AG04450 (cell line): ENCODE data around the gene TLE4. TPM values are rescaled to one million over a fixed set of nuclear protein-coding genes. Genes with fewer than 3 reads are reported as not detected.

Experiments used
- CTCF ChIA-PET: fragments of 300-600, 350-600 bp; formaldehyde crosslinking; extraction: SDS; loops from one replicate; lab custom pipeline; 2022; ENCODE audit warnings: antibody characterized with exemption, inconsistent platforms; lab: Charles Lee
- POLR2A ChIA-PET: fragments of 350-600 bp; formaldehyde crosslinking; extraction: SDS; loops from one replicate; lab custom pipeline; 2021; ENCODE audit warnings: antibody characterized with exemption, inconsistent platforms; lab: Yijun Ruan, JAX
- DNase-seq: peaks from one replicate; pipeline ENCODE4 v3.0.0-alpha.2; 2011; ENCODE audit warnings: low read depth, low spot score
- H3K27ac ChIP-seq: one replicate; pipeline ENCODE4 v1.5.1; 2012; ENCODE audit warnings: low read depth, low read length, control low read depth
- H3K27me3 ChIP-seq: one replicate; pipeline ENCODE4 v1.6.0; 2012; ENCODE audit warnings: low read length; ENCODE audit not compliant: control insufficient read depth, insufficient read depth
- H3K4me3 ChIP-seq: 2 replicates; pipeline ENCODE4 v1.5.1; 2011; ENCODE audit warnings: mild to moderate bottlenecking, low read depth, low read length, control low read depth
- H3K9me3 ChIP-seq: 2 replicates; pipeline ENCODE4 v1.5.1; 2012; ENCODE audit warnings: low read length; ENCODE audit not compliant: control insufficient read depth, insufficient read depth
- polyA plus RNA-seq: library from polyadenylated mRNA; depleted of rRNA; stranded (reverse); fragments of >200 nt; gene quantifications from 2 replicates; pipeline ENCODE4 v1.2.3, GENCODE V29; 2011
- TF ChIP-seq, protein P1 (sequence below): IDR thresholded peaks from 2 replicates; pipeline ENCODE4 v1.5.1; 2011; ENCODE audit warnings: low read depth, low read length, control low read depth, inconsistent platforms

The TLE4 gene
- polyA plus RNA-seq, 1 experiment: 53.4 TPM

DNA sequence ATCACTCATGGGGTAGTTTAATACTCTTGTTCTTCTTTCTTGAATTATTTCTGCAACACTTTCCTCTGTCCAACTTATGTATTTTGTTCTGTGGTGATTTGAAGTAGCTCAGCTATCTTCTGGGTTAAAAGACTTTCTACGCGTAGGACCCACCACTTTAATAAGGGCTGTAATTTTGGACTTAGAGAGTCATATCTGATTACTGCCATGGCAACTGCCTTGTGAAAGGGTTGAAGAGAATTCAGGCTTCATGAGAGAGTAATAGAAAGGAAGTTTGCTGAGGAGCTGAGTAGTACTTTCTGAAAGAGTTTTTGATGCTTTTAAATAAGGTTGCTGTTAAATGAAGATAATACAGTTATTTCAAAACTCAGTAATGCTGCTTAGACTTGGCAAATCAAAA, 89.5 kb downstream of the TLE4 start:
- ChIA-PET CTCF (no interaction called here), POLR2A (no interaction called here)
- H3K4me3 ChIP-seq: no peak overlapping the region
- DNase-seq: no peak
- H3K27ac ChIP-seq: no peak overlapping the region
- TF ChIP-seq, protein P1, sequence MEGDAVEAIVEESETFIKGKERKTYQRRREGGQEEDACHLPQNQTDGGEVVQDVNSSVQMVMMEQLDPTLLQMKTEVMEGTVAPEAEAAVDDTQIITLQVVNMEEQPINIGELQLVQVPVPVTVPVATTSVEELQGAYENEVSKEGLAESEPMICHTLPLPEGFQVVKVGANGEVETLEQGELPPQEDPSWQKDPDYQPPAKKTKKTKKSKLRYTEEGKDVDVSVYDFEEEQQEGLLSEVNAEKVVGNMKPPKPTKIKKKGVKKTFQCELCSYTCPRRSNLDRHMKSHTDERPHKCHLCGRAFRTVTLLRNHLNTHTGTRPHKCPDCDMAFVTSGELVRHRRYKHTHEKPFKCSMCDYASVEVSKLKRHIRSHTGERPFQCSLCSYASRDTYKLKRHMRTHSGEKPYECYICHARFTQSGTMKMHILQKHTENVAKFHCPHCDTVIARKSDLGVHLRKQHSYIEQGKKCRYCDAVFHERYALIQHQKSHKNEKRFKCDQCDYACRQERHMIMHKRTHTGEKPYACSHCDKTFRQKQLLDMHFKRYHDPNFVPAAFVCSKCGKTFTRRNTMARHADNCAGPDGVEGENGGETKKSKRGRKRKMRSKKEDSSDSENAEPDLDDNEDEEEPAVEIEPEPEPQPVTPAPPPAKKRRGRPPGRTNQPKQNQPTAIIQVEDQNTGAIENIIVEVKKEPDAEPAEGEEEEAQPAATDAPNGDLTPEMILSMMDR: no peak
- no peaks in the 10 kb centered on the region for H3K27me3 ChIP-seq
- no peaks in the 10 kb centered on the region for H3K9me3 ChIP-seq

DNA sequence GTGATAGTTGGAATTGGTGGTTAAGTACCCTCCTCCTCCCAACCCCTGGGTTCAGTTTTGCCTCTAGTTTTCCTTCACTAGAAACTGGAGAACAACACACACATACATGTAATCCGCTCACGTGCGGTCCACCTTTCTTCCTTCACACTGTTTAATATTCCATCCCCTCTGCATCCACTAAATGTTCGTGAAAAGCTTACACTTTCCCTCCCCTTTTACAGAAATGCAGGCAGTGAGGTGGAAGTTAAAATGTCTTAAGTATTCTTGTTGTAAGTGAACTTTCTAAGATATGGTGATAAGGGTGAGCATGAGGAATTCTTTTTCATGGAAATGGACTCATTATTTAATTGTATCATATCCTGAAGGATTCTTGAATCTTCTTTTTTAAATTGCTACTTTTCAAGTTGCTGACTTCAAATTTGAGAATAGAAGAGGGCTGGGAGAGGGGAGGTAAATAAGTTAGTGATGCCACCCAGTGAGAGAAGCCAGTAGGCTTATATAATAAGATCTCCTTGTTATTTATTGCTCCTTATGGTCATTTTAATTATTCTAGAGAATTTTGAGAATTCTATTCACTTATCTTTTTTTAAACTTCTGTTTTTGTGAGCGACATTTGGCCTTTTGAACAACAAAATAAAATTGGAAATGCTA, 90.2 kb downstream of the TLE4 start:
- CTCF ChIA-PET: no interaction called here
- no peak overlapping the region for H3K27ac ChIP-seq
- POLR2A ChIA-PET: no interaction called here
- DNase-seq: no peak
- no peaks in the 10 kb centered on the region for H3K9me3 ChIP-seq
- H3K4me3 ChIP-seq: no peak overlapping the region
- no peaks in the 10 kb centered on the region for H3K27me3 ChIP-seq
- TF ChIP-seq, protein P1: no peak

DNA sequence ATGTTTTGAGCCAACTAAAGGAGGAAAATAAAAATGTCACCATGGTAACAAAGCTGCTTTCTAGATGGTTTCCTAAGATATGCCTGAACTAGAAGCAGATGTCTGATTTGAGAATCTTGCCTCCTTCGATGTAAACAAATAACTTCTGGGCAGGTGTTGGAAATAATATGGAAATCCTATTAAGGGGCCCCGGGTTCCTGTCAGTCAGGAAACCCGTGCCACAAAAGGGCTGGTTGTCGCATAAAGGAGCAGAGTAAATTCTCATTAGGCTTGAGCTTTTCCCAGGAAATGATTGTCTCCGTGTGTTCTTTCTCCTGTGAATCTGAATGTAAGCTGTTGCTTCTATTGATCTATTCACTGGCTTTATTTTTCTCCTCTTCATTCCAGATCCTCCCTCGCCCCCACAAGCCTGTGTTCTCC, 90.8 kb downstream of the TLE4 start:
- H3K27me3 ChIP-seq: no peaks in the 10 kb centered on the region
- H3K4me3 ChIP-seq: no peak overlapping the region
- ChIA-PET CTCF (no interaction called here), POLR2A (no interaction called here)
- H3K27ac ChIP-seq: no peak overlapping the region
- no peak for DNase-seq
- TF ChIP-seq, protein P1: no peak
- H3K9me3 ChIP-seq: no peaks in the 10 kb centered on the region

DNA sequence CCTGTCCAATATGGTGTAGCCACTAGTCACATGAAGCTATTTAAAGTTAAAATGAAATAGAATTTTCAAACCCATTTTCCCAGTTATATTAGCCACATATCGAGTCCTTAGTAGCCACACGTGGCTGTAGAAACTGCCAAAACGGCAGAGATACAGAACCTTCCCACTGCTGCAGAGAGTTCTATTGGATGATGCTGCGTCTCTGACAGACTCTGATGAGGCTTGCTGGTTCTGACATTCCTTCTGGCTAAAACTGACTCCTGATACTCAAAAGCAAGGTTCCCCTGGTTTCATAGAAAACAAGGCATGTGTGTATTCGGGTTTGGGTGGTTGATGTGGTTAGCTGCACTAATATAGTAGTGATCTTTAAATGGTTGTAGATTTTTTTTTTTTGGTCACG, 91.5 kb downstream of the TLE4 start:
- ChIA-PET CTCF (interaction anchor here (0.7 kb wide), 1 partner anchor 534 kb away, joined by 4 read pairs; no protein-coding TSS in a partner anchor), POLR2A (no interaction called here)
- Histone ChIP-seq H3K27me3 (no peaks in the 10 kb centered on the region), H3K9me3 (no peaks in the 10 kb centered on the region), H3K4me3 (no peak overlapping the region), H3K27ac (no peak overlapping the region)
- no peak for DNase-seq
- TF ChIP-seq, protein P1: no peak

DNA sequence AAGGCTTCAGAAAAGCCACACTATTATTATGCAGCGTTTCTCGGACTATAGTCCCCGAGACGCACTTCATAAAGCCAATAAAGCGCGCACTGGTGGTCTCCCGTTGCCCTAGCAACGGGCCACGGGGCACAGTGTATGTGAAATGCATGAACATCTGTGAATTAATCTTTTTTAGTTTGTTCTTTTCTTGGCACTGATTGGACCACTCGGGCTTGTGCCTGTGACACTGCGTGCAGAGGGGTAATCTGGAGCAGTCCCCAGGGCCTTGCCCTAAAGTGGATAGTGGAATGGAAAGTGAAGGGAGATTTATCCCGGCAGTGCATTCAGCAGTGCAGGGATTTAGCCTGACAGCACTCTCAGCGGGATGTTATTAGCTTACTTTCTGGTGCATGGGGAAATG, 92.1 kb downstream of the TLE4 start:
- ChIA-PET POLR2A (interaction anchor here (1.1 kb wide), 1 partner anchor 21 kb away, joined by 4 read pairs; no protein-coding TSS in a partner anchor), CTCF (no interaction called here)
- TF ChIP-seq, protein P1: no peak
- no peak overlapping the region for H3K27ac ChIP-seq
- no peaks in the 10 kb centered on the region for H3K27me3 ChIP-seq
- no peak overlapping the region for H3K4me3 ChIP-seq
- no peaks in the 10 kb centered on the region for H3K9me3 ChIP-seq
- DNase-seq: no peak
